Cerebellar cortex (tissue), 1 donor: ENCODE results near the gene NCEH1.

ENCODE experiments used
- DNase-seq: peaks from one replicate; pipeline ENCODE4 v3.0.0-alpha.2; 2015; ENCODE audit warnings: low spot score

The NCEH1 gene

DNA sequence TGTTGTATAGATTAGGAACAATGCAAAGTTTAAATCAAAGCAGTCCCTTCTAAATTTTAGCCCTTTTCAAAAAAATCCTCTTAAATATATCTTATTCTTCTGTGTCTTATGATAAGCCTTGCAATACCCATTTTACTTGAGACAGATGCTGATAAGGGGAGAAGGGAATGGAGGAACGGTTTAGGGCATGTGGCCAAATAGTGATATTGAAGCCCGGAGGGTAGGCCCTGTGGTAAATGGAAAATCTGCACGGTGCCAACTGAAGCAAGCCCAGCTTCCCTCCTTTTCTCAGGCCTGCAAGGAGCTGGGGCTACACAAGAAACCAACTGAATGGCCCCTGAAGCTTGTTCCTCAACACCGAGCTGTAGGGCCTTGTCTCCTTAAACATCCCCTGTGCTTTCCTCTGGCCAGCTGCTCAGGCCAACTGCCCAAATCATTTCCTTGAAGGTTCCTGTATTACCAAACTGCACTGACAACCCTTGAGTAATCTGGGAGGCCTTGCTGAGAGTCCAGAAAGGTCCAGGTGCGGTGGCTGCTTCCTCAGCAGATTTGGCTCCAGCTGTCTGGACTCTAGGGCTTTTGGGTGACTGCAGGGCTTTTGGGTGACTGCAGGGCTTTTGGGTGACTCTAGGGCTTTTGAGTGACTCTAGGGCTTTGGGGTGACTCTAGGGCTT is 67.2 kb downstream of the NCEH1 start:
- DNase-seq, result no peak

DNA sequence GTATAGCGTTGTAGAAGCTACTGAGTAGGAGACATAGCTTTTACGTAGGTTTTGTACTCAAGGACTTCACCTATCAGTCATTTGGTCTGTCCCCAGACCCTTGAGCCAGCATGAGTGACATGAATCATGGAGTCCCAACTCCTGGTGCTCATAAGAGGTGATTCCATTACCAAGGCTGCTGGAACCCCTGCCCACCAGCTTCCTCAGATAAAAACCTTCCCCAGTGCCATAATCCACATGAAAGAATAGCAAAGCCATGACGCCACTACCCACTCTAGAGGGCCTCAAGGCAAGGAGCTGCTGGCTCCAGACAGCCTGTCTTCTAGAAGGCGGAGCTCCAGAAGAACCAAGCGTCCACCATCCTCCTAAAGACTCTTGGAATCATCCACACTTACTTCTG is 69.6 kb downstream of the NCEH1 start:
- DNase-seq, result no peak

DNA sequence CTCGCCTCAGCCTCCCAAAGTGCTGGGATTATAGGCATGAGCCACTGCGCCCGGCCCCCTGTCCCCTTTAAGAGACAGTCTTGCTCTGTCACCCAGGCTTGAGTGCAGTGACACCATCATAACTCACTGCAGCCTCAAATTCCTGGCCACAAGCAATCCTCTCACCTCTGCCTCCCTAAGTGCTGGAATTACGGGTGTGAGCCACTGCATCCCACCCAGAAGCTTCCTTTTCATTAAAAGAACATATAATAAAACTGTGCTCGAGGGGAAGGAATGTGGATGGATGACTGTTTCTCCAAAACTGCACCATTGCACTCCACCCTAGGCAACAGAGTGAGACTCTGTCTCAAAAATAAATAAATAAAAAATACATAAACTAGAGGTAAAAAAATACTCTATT is 70.1 kb downstream of the NCEH1 start:
- DNase-seq, result no peak

DNA sequence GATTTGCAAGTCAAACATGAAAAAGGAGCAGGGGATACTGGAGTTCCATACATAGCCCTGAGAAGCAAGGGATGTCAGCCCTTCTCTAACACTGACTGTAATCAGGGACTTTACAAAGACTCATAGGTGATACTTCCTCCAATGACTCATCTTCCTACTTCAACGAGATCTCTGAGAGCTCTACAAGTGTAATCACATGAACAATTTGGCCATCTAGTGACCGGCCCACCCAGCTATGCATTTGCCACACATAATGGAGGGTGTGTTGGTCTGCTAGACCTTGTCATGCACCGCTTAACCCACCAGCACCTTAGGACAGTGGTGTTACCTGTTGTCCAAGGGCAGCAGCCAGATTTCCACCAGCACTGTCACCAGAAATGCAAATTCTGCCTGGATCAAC is 75.3 kb downstream of the NCEH1 start:
- no peak for DNase-seq

DNA sequence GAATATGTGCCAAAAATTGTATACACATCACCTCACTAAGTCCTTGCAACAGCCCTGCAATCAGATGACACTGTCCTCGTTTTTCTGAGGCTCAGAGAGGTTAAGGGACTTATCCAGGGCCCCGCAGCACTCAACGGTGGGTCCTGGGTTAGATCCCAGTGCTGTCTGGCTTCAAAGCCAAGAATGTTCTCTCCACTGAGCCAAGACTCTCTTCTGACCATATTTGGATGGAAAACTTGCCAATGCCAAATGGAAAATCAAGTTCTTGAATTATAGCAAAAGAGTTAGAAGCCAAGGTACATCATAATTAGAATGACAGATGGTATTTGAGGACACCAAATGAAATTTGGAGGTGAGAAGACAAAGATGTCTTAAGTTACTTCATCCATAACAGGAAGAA is 75.9 kb downstream of the NCEH1 start:
- peak; percentile 56 for DNase-seq

DNA sequence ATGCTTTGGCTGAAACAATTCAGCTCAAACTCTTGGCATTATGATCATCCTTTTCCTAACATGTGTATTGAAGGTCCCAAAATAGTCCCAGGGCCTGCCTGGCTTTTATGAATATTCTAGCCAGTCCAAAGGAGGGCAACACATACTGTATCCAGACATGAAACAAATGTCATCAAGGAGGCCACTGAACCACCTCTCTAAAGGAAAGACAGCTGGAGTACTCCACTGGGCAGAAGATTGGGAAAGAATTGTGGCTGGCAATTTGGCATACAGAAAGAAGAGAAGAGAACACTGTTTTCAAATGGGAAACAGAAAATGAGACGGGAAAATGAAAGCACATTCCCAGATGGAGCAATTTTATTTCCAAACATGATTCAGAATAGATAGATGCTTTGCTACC is 80.6 kb downstream of the NCEH1 start:
- DNase-seq, result no peak

DNA sequence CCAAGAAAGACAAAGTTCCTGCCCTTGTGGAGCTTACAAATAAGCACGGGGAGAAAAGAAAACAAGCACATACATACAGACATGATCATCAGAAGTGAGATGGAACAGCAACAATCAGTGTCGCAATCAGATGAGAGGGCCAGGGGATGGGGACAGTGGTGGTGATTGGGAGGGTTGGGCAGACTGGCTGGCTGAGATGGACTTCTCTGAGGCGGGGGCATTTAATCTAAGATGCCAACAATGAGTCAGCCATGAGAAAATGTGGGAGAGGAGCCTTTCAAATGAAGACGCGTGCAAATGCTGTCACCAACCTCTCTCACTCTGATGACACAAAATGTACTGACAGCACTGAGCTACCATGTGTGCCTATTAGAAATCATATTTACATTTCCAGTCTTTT is 81.4 kb downstream of the NCEH1 start:
- no peak for DNase-seq

DNA sequence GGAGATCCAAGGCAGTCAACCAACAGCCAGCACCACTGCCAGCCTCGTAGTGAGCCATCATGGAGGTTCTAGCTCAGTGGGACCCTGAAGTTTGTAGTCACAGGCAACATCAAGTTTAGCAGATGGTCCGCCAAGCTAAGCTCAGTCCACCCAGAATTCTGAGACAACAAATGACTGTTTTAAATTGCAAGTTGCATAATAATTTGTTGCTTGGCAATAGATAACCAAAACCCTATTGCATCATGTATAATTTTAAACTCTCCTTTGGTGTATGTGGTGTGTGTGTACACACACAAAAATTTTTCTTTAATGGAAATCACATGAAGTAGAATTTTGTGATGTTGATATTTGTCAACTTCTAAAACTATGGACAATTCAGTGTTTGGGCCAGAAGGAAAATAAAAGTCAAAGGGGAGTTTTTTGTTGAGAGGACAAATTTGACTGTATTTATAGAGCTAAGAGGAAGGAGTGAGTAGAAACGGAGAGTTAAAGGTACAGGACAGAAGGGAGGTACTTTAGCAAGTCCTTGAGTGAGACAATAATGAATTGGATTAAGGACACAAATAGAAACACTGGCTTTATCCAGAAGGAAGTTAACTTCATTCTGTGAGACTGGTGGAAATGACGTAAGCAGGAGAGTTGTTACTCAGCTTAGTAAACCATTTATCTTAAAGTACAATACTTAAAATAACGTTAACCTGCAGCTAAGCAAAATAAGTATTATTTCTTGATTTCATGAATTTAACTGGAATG is 83.6 kb downstream of the NCEH1 start:
- no peak for DNase-seq

DNA sequence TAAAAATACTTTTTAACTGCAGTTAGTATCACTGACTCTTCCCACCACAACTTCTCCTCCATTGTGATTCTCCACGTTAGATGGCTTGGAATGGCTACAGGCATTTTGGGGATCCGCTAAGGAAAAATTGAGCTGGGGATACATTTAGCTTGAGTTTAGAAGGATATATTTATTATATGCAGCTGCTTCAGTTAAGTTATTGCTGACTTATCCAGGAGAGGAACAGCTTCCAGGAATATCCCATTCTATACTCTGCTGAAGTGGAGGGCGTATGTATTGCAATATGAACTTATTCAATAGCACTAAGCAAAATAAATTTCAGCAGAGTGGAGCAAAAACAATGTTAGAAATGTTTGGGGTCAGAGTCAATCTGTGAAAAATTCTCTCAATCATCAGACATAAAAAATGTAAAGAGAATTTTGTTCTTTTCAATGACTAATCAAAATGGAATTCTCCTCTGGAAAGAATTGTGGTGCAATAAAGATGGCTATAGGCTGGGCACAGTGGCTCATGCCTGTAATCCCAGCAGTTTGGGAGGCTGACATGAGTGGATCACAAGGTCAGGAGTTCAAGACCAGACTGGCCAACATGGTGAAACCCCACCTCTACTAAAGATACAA is 84.7 kb downstream of the NCEH1 start:
- no peak for DNase-seq

DNA sequence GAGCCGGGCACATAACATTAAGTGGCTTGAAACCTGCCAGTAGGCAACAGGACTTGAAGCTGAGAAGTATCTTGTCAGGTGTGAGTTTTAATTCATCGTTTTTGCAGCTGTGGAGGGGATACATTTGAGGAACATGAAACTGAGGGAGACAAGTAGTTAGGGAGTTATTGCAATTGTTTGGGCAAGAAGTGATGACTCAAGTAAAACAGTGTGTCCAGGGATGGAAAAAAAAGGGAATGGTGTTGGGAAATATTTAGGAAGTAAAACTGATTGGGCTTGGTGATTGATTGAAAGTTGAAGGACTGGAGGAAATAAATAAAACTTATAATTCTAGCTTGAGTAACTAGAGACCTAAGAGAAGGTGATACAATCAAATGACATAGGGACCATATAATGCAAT is 85.5 kb downstream of the NCEH1 start:
- no peak for DNase-seq

DNA sequence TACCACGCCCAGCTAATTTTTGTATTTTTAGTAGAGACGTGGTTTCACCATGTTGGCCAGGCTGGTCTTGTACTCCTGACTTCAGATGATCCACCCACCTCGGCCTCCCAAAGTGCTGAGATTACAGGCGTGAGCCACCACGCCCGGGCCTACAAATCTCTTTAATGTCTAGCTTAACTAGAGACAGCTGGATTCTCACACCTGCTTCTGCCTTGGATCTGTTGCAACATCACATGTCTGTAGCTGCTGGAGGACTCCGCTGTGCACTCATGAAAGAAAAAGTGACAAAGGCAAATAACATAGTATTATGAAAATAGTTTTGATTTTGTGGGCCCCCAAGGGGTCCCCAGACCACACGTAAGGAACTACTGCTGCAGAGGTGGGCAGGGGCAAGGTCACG is 85.9 kb downstream of the NCEH1 start:
- no peak for DNase-seq

DNA sequence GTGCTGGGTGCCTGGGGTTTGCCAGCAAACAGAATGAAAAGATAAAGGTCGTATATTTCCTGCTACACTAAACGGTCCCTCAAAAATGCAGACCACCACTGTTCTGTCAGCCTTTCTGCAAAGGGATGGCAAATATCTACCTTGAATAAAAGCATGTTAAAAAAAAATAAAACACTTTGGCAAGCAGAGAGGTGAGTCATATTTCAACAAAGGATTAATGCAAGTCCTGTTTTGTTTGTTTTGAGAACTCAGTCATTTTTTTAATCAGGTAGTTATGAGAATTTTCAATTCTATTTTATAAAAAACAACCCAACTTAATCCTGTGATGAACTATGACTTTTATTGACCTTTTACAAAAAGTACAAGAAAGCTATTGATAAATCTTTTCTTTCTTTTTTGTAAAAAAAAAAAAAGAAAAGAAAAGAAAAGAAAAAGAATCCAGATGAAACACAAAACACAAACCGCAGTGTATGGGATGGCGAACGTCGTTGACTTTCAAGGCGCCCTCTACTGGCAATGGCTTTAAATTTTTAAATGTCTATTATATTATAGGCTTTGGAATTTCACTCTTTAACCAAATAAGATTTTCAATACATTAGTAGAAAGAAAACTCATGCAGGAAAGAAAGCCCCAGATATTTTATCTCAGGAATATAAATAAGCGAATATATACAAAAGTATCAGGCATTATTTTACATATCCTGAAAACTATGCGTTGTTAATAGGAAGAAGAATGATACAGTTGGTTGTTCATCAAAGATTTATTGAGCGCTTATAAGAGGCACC is 87.8 kb downstream of the NCEH1 start:
- DNase-seq, result peak; percentile 27

DNA sequence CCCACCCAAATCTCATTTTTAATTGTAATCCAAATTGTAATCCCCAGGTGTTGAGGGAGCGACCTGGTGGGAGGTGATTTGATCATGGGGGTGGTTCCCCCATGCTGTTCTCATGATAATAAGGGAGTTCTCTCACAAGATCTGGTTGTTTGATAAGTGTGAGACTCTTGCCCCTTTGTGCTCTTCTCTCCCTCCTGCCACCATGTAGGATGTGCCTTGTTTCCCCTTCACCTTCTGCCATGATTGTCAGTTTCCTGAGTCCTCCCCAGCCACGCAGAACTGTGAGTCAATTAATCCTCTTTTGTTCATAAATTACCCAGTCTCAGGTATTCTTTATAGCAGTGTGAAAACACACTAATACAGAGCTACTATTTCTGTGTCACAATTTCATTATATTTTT is 88.7 kb downstream of the NCEH1 start:
- DNase-seq, result no peak

DNA sequence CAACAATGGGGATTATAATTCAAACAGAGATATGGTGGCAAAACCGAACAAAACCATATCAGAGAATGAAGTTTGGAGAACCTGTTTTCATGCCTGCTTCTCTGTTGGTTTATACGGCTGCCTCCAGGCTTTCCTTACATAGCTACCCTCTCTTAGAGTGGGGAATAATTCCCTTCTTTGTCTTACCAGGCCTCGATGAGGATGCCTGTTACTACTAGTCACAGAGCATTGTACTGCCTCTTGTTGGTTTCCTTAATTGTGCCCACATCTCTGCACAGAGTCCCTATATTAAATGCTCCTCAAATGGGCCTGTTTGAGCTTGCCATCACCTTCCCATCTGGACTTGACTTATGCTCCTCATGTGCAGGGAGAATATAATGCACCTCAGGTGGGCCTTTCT is 92.9 kb downstream of the NCEH1 start:
- no peak for DNase-seq

DNA sequence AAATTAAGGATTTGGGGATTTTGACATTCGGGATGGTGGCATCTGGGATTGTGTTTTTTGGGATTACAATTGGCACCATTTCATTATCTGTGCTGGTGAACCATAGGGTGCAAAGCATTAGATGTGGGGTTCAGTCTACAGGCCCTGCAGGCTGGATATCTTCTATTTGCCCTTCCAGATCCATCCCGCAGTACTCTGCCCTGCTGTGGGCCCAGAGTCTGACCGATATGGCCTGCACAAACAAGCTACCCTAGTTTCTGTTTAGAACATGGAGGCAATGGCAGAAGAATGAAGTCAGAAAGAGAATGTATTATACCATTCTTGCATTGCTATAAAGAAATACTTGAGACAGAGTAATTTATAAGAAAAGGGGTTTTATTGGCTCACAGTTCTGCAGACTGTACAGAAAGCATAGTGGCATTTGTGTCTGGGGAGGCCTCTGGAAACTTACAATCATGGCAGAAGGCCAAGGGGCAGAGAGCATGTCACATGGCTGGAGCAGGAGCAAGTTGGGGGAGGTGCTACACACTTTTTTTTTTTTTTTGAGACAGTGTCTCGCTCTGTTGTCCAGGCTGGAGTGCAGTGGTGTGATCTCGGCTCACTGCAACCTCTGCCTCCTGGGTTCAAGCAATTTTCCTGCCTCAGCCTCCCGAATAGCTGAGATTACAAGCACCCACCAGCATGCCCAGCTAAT is 93.7 kb downstream of the NCEH1 start:
- DNase-seq, result no peak

DNA sequence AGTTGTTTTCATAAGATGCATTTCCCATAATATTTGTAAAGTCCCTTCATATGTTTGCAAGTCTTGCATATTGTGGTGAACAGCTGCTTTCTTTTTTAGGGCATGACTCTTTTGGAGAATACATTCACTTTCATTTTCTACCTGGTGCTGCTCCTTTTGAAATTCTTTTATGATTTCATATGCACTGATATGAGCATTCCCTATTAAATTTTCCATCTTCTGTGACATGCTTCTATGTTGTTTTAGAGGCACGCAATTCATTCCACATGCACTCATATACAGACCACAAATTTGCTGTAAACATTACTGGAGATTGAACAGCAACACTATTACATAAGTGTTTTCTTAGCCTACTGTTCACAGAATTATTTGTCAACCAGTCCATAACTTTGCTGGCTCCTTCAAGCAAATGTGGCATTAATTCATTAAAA is 94.8 kb downstream of the NCEH1 start:
- DNase-seq, result no peak

DNA sequence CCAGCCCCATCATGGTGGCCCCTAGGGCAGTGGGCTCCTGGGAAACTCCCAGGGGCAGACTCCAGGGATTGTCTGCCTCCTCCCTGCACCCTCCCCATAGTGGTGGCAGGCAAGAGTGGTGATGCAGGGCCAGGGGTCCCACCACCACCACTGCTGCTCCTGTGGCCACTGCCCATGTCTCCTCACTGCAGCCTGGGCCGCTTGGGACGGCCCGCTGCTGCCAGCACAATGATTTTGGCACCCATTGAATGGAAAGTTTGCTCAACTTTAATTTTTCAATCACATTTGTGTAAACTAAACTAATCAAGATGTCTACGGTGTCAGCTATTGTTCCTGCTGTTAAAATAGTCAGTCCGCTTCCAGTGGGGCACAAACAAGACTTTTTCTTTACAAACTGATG is 95.6 kb downstream of the NCEH1 start:
- no peak for DNase-seq

DNA sequence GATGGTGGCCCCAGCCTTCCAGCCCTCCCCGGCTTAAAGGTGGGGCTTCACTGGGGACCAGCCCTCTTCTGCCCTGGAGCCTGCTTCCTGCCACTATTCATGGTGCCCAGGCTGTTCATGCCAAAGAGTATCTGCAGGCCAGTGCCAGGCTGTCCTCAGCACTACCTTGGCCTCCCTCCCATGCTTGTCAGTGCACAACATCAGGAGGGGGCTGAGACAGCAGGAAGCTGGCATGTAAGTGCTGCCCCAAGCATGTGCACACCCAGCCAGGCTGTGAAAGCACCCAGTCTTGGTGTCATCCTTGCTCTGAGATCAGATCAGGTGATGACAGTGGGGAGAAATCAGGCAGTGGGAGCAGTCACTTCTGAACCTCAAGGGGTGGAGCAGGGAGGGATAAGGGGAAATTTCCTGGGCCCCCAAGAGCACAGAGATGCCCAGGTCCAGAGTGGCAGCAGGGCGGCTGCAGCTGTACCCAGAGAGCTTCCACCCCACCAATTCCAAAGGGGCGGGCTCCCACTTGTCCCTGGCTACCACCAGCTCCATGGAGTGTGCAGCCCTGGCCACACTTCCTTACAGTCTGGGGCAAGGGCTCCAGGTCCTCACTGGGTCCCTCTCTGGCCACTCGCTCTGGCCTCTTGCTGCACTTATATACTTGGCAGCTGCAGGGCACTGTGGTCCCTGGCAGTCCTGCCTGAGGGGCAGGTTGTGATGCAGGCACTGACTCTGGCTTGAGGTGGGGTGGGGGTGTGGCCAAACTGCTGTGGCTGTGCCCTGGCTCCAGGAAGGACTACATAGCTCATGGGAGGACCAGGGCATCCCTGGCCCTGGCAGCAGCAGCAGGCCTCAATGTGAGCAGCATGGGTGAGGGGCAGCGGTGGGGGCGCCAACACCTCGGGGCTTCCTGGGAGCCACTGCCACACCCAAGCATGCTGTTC is 96.3 kb downstream of the NCEH1 start:
- DNase-seq, result no peak

DNA sequence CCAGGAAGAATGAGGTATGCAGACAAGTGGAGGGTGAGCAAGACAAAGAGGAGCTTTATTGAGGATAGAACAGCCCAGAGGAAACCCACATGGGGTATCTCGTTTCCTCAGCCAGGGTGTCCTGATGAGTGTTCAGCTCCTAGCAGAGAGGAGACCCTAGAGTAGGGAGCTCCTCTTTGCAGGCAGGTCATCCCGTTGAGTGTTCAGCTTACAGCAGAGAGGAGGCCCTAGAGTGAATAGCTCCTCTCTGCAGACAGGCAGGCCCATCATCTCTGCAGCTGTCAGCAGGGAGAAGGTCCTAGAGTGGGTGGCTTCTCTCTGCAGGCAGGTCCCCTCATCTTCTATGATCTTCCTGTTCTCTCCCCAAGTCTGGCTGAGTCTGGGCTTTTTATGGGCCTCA is 97.0 kb downstream of the NCEH1 start:
- no peak for DNase-seq

DNA sequence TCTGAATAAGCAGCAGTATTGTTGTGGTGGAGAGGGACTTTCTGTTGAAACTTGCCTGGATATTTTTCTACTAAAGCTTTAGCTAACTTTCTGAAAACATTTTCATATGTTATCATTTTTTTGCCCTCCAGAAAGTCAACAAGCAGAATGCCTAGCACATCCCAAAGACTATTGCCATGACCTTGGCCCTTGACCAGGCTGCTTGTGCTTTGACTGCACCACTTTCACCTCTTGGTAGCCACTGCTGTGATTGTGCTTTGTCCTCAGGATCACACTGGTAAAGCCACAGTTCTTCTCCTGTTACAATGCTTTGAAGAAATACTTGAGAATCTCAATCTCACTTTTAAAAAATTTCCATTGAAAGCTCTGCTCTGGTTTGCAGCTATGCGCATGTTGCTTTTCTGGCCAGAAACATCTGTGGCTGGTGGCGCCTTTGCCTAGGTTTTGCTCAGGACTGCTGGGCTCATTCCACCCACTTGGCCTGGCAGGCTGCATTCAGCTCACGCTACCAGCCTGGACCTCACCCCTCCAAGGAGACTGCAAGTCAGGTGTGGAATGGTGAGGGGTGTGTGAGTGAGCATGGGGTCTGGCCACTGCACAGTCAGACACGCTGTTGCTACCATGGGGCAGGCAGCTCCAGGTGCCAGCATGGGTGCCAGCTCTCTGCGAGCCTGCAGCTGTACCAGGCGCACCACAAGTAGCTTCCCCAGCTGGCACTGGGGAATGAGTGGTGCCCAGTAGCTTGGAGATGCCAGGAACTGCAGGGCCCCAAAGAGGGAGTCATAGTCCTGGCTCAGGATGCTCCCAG is 97.8 kb downstream of the NCEH1 start:
- no peak for DNase-seq
